WERI-Rb-1 (cell line): Measurements from ENCODE around the gene IFRD2.
A peak's percentile ranks its signal among the peaks of the same experiment; 100 is the strongest.

Experiments
- DNase-seq: peaks from one replicate; pipeline ENCODE4 v3.0.0-alpha.2; 2020
- H3K27ac ChIP-seq: fragments of 250-450 bp; sonication (Bioruptor Pico); 2 replicates; pipeline ENCODE4 v1.5.1; 2020; ENCODE audit warnings: mild to moderate bottlenecking, moderate library complexity
- H3K27me3 ChIP-seq: fragments of 250-450 bp; sonication (Bioruptor Pico); 2 replicates; pipeline ENCODE4 v1.5.1; 2021; ENCODE audit warnings: mild to moderate bottlenecking, low read depth, moderate library complexity; ENCODE audit not compliant: insufficient read depth, severe bottlenecking
- H3K36me3 ChIP-seq: fragments of 250-450 bp; sonication (Bioruptor Pico); 2 replicates; pipeline ENCODE4 v1.5.1; 2020; ENCODE audit warnings: mild to moderate bottlenecking, moderate library complexity
- H3K4me3 ChIP-seq: 2 replicates; pipeline ENCODE4 v1.5.1; 2011; ENCODE audit warnings: low read depth, mild to moderate bottlenecking, control low read depth, low read length
- H3K9me3 ChIP-seq: fragments of 250-450 bp; sonication (Bioruptor Pico); 2 replicates; pipeline ENCODE4 v1.5.1; 2021; ENCODE audit warnings: mild to moderate bottlenecking, moderate library complexity; ENCODE audit not compliant: severe bottlenecking
- TF ChIP-seq, protein P1 (sequence below): IDR thresholded peaks from 2 replicates; pipeline ENCODE4 v1.5.1; 2011; ENCODE audit warnings: low read depth, mild to moderate bottlenecking, control low read depth, inconsistent platforms, low read length

Gene IFRD2

DNA sequence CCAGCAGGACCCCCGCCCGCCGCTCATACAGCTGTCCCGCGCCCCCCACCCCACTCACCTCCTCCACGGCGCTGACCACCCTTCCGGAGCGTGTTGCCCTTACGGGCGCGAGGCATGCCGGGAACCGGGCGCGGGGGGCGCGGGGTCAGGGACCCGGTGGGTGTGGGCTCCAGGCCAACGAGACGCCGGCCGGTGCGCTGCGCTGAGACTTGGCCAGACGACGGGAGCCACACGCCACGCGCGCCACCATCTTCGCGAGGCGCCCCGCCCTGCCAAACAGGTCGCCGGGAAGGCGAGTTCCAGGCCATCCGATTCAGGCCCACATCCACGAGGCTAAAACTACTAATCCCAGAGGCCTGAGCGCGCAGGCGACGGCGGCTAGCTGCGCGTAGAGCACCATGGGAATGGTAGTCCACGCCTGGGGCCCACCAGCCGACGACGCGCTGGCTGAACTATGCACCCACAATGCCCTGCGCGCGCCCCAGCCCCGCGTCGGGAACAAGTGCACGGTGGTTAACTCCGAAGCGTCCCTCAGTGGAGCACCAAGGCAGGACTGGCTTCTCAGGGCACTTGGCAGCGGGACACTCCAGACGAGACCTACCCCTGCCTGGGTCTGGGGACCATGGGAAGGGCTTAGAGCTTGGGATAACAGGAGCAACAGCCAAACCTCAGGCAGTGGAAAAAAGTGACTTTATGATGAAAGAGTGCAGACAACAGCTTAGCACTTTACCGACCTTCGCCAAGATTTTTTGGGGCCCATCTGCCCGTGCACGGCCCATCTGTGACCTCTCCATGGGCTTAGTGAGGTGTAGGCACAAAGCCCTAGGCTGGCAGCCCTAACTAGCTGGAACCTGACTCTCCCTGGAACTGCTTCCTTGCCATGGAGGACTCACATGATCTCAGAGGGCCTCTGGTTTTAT lies at the start of gene IFRD2:
IFRD2 (minus strand) TSS at position 271 of the 920 bp plus-strand sequence; CDS start at position 116, 155 bp downstream.
- Histone ChIP-seq H3K27ac (peak within 1 kb of the TSS; percentile 78), H3K4me3 (peak within 1 kb of the TSS; percentile 71), H3K36me3 (peaks cover 33% of the 10 kb centered on the region), H3K27me3 (no peaks in the 10 kb centered on the region), H3K9me3 (no peaks in the 10 kb centered on the region)
- TF ChIP-seq, protein P1, sequence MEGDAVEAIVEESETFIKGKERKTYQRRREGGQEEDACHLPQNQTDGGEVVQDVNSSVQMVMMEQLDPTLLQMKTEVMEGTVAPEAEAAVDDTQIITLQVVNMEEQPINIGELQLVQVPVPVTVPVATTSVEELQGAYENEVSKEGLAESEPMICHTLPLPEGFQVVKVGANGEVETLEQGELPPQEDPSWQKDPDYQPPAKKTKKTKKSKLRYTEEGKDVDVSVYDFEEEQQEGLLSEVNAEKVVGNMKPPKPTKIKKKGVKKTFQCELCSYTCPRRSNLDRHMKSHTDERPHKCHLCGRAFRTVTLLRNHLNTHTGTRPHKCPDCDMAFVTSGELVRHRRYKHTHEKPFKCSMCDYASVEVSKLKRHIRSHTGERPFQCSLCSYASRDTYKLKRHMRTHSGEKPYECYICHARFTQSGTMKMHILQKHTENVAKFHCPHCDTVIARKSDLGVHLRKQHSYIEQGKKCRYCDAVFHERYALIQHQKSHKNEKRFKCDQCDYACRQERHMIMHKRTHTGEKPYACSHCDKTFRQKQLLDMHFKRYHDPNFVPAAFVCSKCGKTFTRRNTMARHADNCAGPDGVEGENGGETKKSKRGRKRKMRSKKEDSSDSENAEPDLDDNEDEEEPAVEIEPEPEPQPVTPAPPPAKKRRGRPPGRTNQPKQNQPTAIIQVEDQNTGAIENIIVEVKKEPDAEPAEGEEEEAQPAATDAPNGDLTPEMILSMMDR: no peak
- peak; percentile 97 for DNase-seq

DNA sequence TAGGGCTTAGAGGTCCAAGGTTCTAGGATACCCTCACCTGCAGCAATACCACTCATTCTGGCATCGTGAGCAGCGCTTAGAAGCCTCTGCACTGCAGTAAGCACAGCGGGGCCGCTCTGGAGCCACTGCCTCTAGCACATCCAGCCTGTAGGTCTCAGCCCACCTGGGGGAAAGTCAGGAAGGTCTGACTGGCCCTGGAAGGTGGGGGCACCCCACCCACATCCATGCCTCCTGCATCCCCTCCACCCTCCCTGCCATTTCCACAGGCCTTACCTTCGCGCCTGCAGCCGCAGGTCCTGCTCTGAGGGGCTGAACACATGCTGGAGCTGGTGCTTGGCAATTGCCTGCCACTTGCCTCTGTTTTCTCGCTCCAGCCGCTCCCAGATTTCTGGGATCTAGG lies 49.3 kb upstream of the IFRD2 start:
- Histone ChIP-seq H3K9me3 (no peaks in the 10 kb centered on the region), H3K36me3 (peaks cover 5% of the 10 kb centered on the region), H3K27me3 (no peaks in the 10 kb centered on the region), H3K27ac (no peak overlapping the region), H3K4me3 (no peak overlapping the region)
- TF ChIP-seq, protein P1: no peak
- no peak for DNase-seq

DNA sequence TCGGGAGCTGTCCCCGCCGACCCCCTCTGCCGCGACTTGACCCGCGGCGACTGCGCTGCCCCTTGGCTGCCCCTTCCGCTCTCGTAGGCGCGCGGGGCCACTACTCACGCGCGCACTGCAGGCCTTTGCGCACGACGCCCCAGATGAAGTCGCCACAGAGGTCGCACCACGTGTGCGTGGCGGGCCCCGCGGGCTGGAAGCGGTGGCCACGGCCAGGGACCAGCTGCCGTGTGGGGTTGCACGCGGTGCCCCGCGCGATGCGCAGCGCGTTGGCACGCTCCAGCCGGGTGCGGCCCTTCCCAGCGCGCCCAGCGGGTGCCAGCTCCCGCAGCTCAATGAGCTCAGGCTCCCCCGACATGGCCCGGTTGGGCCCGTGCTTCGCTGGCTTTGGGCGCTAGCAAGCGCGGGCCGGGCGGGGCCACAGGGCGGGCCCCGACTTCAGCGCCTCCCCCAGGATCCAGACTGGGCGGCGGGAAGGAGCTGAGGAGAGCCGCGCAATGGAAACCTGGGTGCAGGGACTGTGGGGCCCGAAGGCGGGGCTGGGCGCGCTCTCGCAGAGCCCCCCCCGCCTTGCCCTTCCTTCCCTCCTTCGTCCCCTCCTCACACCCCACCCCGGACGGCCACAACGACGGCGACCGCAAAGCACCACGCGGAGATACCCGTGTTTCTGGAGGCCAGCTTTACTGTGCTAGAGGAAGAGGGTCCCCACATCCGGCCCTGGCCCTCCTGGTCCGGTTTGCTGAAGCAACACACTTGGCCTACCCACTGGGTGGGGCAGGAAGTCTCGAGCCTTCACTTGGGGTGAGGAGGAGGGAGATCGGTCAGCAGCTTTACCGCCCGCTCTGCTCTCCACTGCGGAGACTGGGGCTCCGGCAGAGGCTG lies 48.5 kb upstream of the IFRD2 start, which contains the start of gene RASSF1:
RASSF1 (minus strand) TSS at position 389 of the 882 bp plus-strand sequence; CDS start at position 358, 31 bp downstream.
- H3K27me3 ChIP-seq: no peaks in the 10 kb centered on the region
- H3K36me3 ChIP-seq: peaks cover 8% of the 10 kb centered on the region
- TF ChIP-seq, protein P1: no peak
- H3K4me3 ChIP-seq: no peak within 1 kb of the TSS
- no peak within 1 kb of the TSS for H3K27ac ChIP-seq
- H3K9me3 ChIP-seq: no peaks in the 10 kb centered on the region
- no peak for DNase-seq

DNA sequence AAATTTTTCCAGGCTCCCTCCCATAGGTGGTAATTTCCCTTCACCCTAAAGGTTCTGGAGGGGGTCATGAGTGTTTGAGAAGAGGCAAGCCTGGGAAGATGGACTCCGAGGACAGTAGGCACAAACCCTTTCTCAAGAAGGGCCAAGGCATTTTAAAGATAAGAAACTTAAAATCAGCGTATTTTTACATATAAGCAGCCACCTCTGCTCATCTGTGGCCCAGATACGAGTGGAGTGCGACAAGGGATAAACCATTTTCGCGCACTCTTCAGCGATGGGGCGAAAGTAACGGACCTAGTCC lies 47.9 kb upstream of the IFRD2 start:
- H3K27ac ChIP-seq: no peak overlapping the region
- no peaks in the 10 kb centered on the region for H3K27me3 ChIP-seq
- no peak for DNase-seq
- H3K9me3 ChIP-seq: no peaks in the 10 kb centered on the region
- peaks cover 13% of the 10 kb centered on the region for H3K36me3 ChIP-seq
- TF ChIP-seq, protein P1: no peak
- H3K4me3 ChIP-seq: no peak overlapping the region

DNA sequence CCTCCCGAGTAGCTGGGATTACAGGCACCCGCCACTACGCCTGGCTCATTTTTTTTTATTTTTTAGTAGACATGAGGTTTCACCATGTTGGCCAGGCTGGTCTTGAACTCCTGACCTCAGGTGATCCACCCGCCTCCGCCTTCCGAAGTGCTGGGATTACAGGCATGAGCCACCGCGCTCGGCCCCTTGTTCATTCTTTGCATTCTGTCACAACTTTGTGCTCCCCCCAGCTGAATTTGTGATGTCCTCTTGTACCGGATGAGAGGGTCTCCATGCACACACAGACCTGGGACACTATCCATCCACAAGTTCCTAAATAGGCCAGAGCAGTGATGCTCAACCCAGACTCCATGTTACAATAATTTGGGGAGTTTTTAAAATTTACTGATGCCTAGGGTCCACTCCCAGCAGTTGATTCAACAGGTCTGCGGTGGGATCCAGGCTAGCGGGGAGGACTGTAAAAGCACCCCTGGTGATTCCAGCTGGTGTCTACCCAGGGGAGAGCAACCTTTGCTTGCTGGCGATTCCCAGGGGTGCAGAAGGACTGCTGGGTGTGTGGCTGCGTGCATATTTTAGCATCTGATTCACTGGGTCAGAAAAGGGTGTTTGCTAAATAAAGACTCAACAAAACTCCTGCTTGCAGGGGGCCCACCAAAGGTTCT lies 47.4 kb upstream of the IFRD2 start:
- no peak for DNase-seq
- H3K36me3 ChIP-seq: peaks cover 17% of the 10 kb centered on the region
- H3K27me3 ChIP-seq: no peaks in the 10 kb centered on the region
- H3K9me3 ChIP-seq: no peaks in the 10 kb centered on the region
- no peak overlapping the region for H3K4me3 ChIP-seq
- TF ChIP-seq, protein P1: no peak
- H3K27ac ChIP-seq: no peak overlapping the region
